Mesothelial cell of epicardium (in vitro differentiated cells): ENCODE measurements around the gene CEL. TPM values are rescaled to one million over a fixed set of nuclear protein-coding genes. Genes with fewer than 3 reads are reported as not detected.

ENCODE experiments used
- DNase-seq, 2 experiments: peaks; one replicate each; pipeline ENCODE4 v3.0.0; 2021; ENCODE audit warnings: low spot score in 2 of 2; ENCODE audit not compliant: unreplicated experiment in 2 of 2
- H3K27ac Mint-ChIP-seq: 2 replicates; pipeline ENCODE4 v1.8.0; 2021; ENCODE audit warnings: mixed read lengths
- H3K27me3 Mint-ChIP-seq: 2 replicates; pipeline ENCODE4 v1.8.0; 2021; ENCODE audit warnings: low read depth, mixed read lengths
- H3K36me3 Mint-ChIP-seq: 2 replicates; pipeline ENCODE4 v1.8.0; 2021; ENCODE audit warnings: mixed read lengths
- H3K4me1 Mint-ChIP-seq: 2 replicates; pipeline ENCODE4 v1.8.0; 2021; ENCODE audit warnings: mixed read lengths
- H3K4me3 Mint-ChIP-seq: 2 replicates; pipeline ENCODE4 v1.8.0; 2021; ENCODE audit warnings: mild to moderate bottlenecking, moderate library complexity, mixed read lengths
- H3K9me3 Mint-ChIP-seq: 2 replicates; pipeline ENCODE4 v1.8.0; 2021; ENCODE audit warnings: mixed read lengths
- CTCF ChIP-seq: fragments of 200-600 bp; sonication (generic); IDR thresholded peaks from one replicate; pipeline ENCODE4 v1.5.0; 2021; ENCODE audit warnings: antibody characterized with exemption; ENCODE audit not compliant: unreplicated experiment
- total RNA-seq: library from RNA; stranded (reverse); gene quantifications from 3 replicates; pipeline ENCODE4 v1.2.1, GENCODE V29; 2021

Gene CEL
- total RNA-seq, 1 donor from 2014 or later: 5.0 TPM

GRCh38 chr9:133049043-133049442 lies 12.7 kb upstream of the CEL start:
- no peaks in the 10 kb centered on the region for H3K9me3 Mint-ChIP-seq
- peaks cover 42% of the 10 kb centered on the region for H3K36me3 Mint-ChIP-seq
- no peaks in the 10 kb centered on the region for H3K4me1 Mint-ChIP-seq
- no peaks in the 10 kb centered on the region for H3K27me3 Mint-ChIP-seq
- no peak overlapping the region for H3K27ac Mint-ChIP-seq
- TF ChIP-seq CTCF: no peak
- H3K4me3 Mint-ChIP-seq: no peak overlapping the region
- no peak for DNase-seq

GRCh38 chr9:133050142-133050541 lies 11.6 kb upstream of the CEL start:
- H3K4me1 Mint-ChIP-seq: no peaks in the 10 kb centered on the region
- DNase-seq: no peak
- no peak overlapping the region for H3K4me3 Mint-ChIP-seq
- H3K36me3 Mint-ChIP-seq: peaks cover 38% of the 10 kb centered on the region
- H3K27ac Mint-ChIP-seq: no peak overlapping the region
- TF ChIP-seq CTCF: no peak
- H3K9me3 Mint-ChIP-seq: no peaks in the 10 kb centered on the region
- no peaks in the 10 kb centered on the region for H3K27me3 Mint-ChIP-seq

DNA sequence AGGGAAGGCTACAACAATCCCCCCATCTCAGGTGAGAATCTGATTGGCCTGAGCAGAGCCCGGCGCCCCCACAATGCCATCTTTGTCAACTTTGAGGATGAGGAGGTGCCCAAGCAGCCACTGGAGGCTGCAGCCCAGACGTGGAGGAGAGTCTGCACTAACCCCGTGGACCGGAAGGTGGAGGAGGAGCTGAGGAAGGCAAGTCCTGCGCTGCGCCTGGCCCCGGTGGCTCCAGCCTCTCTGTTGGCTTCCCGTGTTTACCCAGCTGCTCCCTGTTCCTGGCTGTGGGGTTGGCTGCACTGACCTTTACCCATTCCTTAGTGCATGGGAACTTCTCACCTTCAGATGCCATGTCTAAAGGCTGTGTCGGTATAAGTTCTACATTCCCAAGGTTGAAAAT lies 11.0 kb upstream of the CEL start:
- H3K9me3 Mint-ChIP-seq: no peaks in the 10 kb centered on the region
- H3K4me3 Mint-ChIP-seq: no peak overlapping the region
- H3K36me3 Mint-ChIP-seq: peaks cover 39% of the 10 kb centered on the region
- no peaks in the 10 kb centered on the region for H3K27me3 Mint-ChIP-seq
- no peak for DNase-seq
- no peak overlapping the region for H3K27ac Mint-ChIP-seq
- no peak for TF ChIP-seq CTCF
- H3K4me1 Mint-ChIP-seq: no peaks in the 10 kb centered on the region

DNA sequence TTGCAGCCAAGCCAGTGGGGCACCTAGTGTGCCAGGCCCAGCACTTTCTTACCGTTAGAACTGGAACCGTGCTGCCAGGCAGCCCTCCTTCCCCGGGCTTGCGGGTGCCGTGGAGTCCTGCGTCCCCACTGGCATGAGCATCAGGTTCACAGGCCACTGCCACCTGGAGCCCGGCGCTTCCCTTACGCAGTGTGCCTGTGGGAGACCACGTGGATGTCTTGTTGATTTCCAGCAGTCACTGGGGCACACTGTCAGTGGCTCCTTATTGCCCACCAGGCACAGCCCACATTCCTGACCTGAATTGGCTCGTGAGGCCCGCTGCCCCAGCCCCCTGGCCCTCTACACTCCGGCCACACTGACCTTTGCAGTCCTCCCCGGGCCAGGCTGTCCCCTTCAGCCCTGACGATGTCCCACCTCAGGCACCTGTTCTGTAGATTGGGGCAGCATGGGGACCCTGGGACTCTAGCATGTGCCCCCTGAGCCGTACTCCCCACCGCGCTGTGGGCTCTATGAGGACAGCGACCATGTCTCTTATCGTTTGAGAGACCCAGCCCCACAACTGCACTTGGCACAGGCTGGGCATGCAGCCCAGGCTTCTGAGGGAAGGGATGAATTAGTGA lies 10.4 kb upstream of the CEL start:
- no peaks in the 10 kb centered on the region for H3K27me3 Mint-ChIP-seq
- peaks cover 39% of the 10 kb centered on the region for H3K36me3 Mint-ChIP-seq
- no peaks in the 10 kb centered on the region for H3K4me1 Mint-ChIP-seq
- no peak for DNase-seq
- TF ChIP-seq CTCF: no peak
- no peaks in the 10 kb centered on the region for H3K9me3 Mint-ChIP-seq
- no peak overlapping the region for H3K4me3 Mint-ChIP-seq
- H3K27ac Mint-ChIP-seq: no peak overlapping the region

DNA sequence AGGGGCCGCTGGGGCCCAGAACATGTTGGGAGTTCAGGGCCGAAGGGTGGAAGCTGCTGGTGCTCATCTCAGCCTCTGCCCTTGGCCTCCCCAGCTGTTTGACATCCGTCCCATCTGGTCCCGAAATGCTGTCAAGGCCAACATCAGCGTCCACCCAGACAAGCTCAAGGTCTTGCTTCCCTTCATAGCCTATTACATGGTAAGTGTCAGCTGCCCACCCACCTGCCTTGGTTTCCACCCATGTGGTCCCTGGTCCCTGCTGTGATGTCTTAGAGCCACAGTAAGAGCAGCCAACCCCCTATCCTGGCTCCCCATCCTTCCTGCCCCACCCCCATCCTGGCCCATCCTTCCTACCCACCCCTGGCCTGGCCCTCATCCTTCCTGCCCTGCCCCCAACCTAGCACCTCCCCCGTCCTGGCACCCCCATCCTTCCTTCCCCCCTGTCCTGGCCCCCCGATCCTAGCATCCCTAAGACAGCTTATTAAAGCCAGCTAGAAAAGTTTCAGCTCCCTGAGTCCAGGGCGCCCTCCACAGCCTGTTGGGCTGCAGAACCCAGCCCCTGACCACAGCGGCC lies 9.7 kb upstream of the CEL start:
- no peak for TF ChIP-seq CTCF
- DNase-seq: no peak
- H3K4me3 Mint-ChIP-seq: no peak overlapping the region
- H3K27ac Mint-ChIP-seq: no peak overlapping the region
- peaks cover 36% of the 10 kb centered on the region for H3K36me3 Mint-ChIP-seq
- H3K4me1 Mint-ChIP-seq: no peaks in the 10 kb centered on the region
- no peaks in the 10 kb centered on the region for H3K9me3 Mint-ChIP-seq
- no peaks in the 10 kb centered on the region for H3K27me3 Mint-ChIP-seq
